ENCODE results near the gene BAHCC1.
A peak's percentile ranks its signal among the peaks of the same experiment; 100 is the strongest.

Gene BAHCC1

GRCh38 chr17:81440051-81440471 lies 44.8 kb downstream of the BAHCC1 start:
- peak overlapping the region; percentile 22; the same call in 1 of the 2 replicates for H3K4me3 ChIP-seq
- H3K27ac ChIP-seq: peak overlapping the region; percentile 84
- peak overlapping the region; percentile 93 for H3K4me2 ChIP-seq
- H3K36me3 ChIP-seq: peaks cover 54% of the 10 kb centered on the region
- H3K9ac ChIP-seq: peak overlapping the region; percentile 71
- peaks cover 65% of the 10 kb centered on the region for H4K20me1 ChIP-seq
- no peak for TF ChIP-seq Cebpa-rat (IDR thresholded peaks at IDR 0.05)
- H3K4me1 ChIP-seq: peaks cover 96% of the 10 kb centered on the region
- H3K27me3 ChIP-seq: no peaks in the 10 kb centered on the region
- H3K9me3 ChIP-seq: no peaks in the 10 kb centered on the region

GRCh38 chr17:81440511-81441244 lies 45.4 kb downstream of the BAHCC1 start:
- Histone ChIP-seq H3K4me1 (peaks cover 95% of the 10 kb centered on the region), H3K9ac (peak overlapping the region; percentile 71), H3K4me3 (peak overlapping the region; percentile 22; the same call in 1 of the 2 replicates), H3K36me3 (peaks cover 59% of the 10 kb centered on the region), H3K27me3 (no peaks in the 10 kb centered on the region), H3K9me3 (no peaks in the 10 kb centered on the region), H3K27ac (peak overlapping the region; percentile 84), H3K4me2 (peak overlapping the region; percentile 93), H4K20me1 (peaks cover 66% of the 10 kb centered on the region)
- no peak for TF ChIP-seq Cebpa-rat (IDR thresholded peaks at IDR 0.05)

GRCh38 chr17:81442791-81443190 lies 47.5 kb downstream of the BAHCC1 start:
- no peaks in the 10 kb centered on the region for H3K27me3 ChIP-seq
- peak overlapping the region; percentile 60 for H3K27ac ChIP-seq
- peaks cover 76% of the 10 kb centered on the region for H3K36me3 ChIP-seq
- 0 out of 2 replicates have a peak overlapping the region, but pooled peaks have one; percentile 38 for H3K9ac ChIP-seq
- H4K20me1 ChIP-seq: peaks cover 59% of the 10 kb centered on the region
- H3K4me2 ChIP-seq: no peak overlapping the region
- no peak for TF ChIP-seq Cebpa-rat (IDR thresholded peaks at IDR 0.05)
- H3K9me3 ChIP-seq: no peaks in the 10 kb centered on the region
- H3K4me3 ChIP-seq: no peak overlapping the region
- peaks cover 95% of the 10 kb centered on the region for H3K4me1 ChIP-seq

- Histone ChIP-seq H4K20me1 (peaks cover 59% of the 10 kb centered on the region), H3K4me1 (peaks cover 95% of the 10 kb centered on the region), H3K27me3 (no peaks in the 10 kb centered on the region), H3K4me3 (no peak overlapping the region), H3K9ac (0 out of 2 replicates have a peak overlapping the region, but pooled peaks have one; percentile 38), H3K36me3 (peaks cover 77% of the 10 kb centered on the region), H3K4me2 (no peak overlapping the region), H3K27ac (peak overlapping the region; percentile 60), H3K9me3 (no peaks in the 10 kb centered on the region)
- no peak for TF ChIP-seq Cebpa-rat (IDR thresholded peaks at IDR 0.05)
Measured at GRCh38 chr17:81443269-81443668, 48.0 kb downstream of the BAHCC1 start.

GRCh38 chr17:81444610-81445339 lies 49.5 kb downstream of the BAHCC1 start:
- Histone ChIP-seq H3K36me3 (peaks cover 81% of the 10 kb centered on the region), H3K4me1 (peaks cover 95% of the 10 kb centered on the region), H3K27ac (peak overlapping the region; percentile 46; the same call in 1 of the 2 replicates), H3K9me3 (no peaks in the 10 kb centered on the region), H3K4me3 (no peak overlapping the region), H3K9ac (no peak overlapping the region), H3K4me2 (peak overlapping the region; percentile 8; the same call in 1 of the 2 replicates), H4K20me1 (peaks cover 46% of the 10 kb centered on the region), H3K27me3 (no peaks in the 10 kb centered on the region)
- no peak for TF ChIP-seq Cebpa-rat (IDR thresholded peaks at IDR 0.05)

- Histone ChIP-seq H3K9ac (0 out of 2 replicates have a peak overlapping the region, but pooled peaks have one; percentile 4), H3K4me1 (peaks cover 95% of the 10 kb centered on the region), H3K27ac (peak overlapping the region; percentile 18; the same call in 1 of the 2 replicates), H3K4me3 (no peak overlapping the region), H3K9me3 (no peaks in the 10 kb centered on the region), H3K36me3 (peaks cover 79% of the 10 kb centered on the region), H3K4me2 (peak overlapping the region; percentile 94), H3K27me3 (no peaks in the 10 kb centered on the region), H4K20me1 (peaks cover 41% of the 10 kb centered on the region)
- no peak for TF ChIP-seq Cebpa-rat (IDR thresholded peaks at IDR 0.05)
Measured at GRCh38 chr17:81445642-81446503, 50.6 kb downstream of the BAHCC1 start.

- H4K20me1 ChIP-seq: peaks cover 27% of the 10 kb centered on the region
- peak overlapping the region; percentile 72 for H3K9ac ChIP-seq
- H3K36me3 ChIP-seq: peaks cover 74% of the 10 kb centered on the region
- H3K4me2 ChIP-seq: peak overlapping the region; percentile 94
- no peaks in the 10 kb centered on the region for H3K27me3 ChIP-seq
- H3K9me3 ChIP-seq: no peaks in the 10 kb centered on the region
- no peak for TF ChIP-seq Cebpa-rat (IDR thresholded peaks at IDR 0.05)
- peak overlapping the region; percentile 95 for H3K27ac ChIP-seq
- H3K4me1 ChIP-seq: peaks cover 95% of the 10 kb centered on the region
- peak overlapping the region; percentile 49; the same call in 1 of the 2 replicates for H3K4me3 ChIP-seq
Measured at GRCh38 chr17:81447331-81447933, 52.2 kb downstream of the BAHCC1 start.

- no peaks in the 10 kb centered on the region for H3K27me3 ChIP-seq
- H3K27ac ChIP-seq: peak overlapping the region; percentile 95
- TF ChIP-seq Cebpa-rat (IDR thresholded peaks at IDR 0.05): no peak
- H3K4me1 ChIP-seq: peaks cover 95% of the 10 kb centered on the region
- peak overlapping the region; percentile 94 for H3K4me2 ChIP-seq
- peak overlapping the region; percentile 49; the same call in 1 of the 2 replicates for H3K4me3 ChIP-seq
- no peaks in the 10 kb centered on the region for H3K9me3 ChIP-seq
- peaks cover 64% of the 10 kb centered on the region for H3K36me3 ChIP-seq
- peak overlapping the region; percentile 72 for H3K9ac ChIP-seq
- peaks cover 17% of the 10 kb centered on the region for H4K20me1 ChIP-seq
Measured at GRCh38 chr17:81448442-81448841, 53.2 kb downstream of the BAHCC1 start.

- TF ChIP-seq Cebpa-rat (IDR thresholded peaks at IDR 0.05): no peak
- H3K9me3 ChIP-seq: no peaks in the 10 kb centered on the region
- peak overlapping the region; percentile 94 for H3K4me2 ChIP-seq
- no peaks in the 10 kb centered on the region for H3K27me3 ChIP-seq
- peaks cover 12% of the 10 kb centered on the region; the same call in 1 of the 2 replicates for H4K20me1 ChIP-seq
- peak overlapping the region; percentile 49; the same call in 1 of the 2 replicates for H3K4me3 ChIP-seq
- H3K4me1 ChIP-seq: peaks cover 95% of the 10 kb centered on the region
- H3K27ac ChIP-seq: peak overlapping the region; percentile 95
- H3K36me3 ChIP-seq: peaks cover 59% of the 10 kb centered on the region
- H3K9ac ChIP-seq: peak overlapping the region; percentile 72
Measured at GRCh38 chr17:81448950-81449349, 53.7 kb downstream of the BAHCC1 start.
